Measurements from ENCODE around the gene PDLIM7.

PDLIM7 gene

GRCh38 chr5:177443144-177443983 lies 54.0 kb downstream of the PDLIM7 start:
- Histone ChIP-seq H3K27ac (ENCODE audit: low read depth in 2 of 2, low read length in 2 of 2) (no peak overlapping the region), H3K27me3 (ENCODE audit: control insufficient read depth in 2 of 2, insufficient read depth in 2 of 2, low read length in 2 of 2) (peaks cover 3 to 5% of the 10 kb centered on the region in 2 donors), H3K9me3 (ENCODE audit: control insufficient read depth in 2 of 2, low read length in 2 of 2) (no peaks in the 10 kb centered on the region), H3K36me3 (ENCODE audit: control insufficient read depth in 2 of 2, insufficient read depth in 2 of 2, low read length in 2 of 2) (peaks cover 5 to 16% of the 10 kb centered on the region in 2 donors), H3K9ac (ENCODE audit: low read depth in 1 of 2, low read length in 2 of 2) (no peak overlapping the region), H3K4me1 (ENCODE audit: control insufficient read depth in 2 of 2, insufficient read depth in 2 of 2, low read length in 2 of 2) (peaks cover 7 to 16% of the 10 kb centered on the region in 2 donors), H3K4me3 (ENCODE audit: low read length in 2 of 2) (no peak overlapping the region)

GRCh38 chr5:177442066-177442826 lies 55.2 kb downstream of the PDLIM7 start:
- no peak overlapping the region for H3K9ac ChIP-seq (ENCODE audit: low read depth in 1 of 2, low read length in 2 of 2)
- H3K36me3 ChIP-seq (ENCODE audit: control insufficient read depth in 2 of 2, insufficient read depth in 2 of 2, low read length in 2 of 2) = peaks cover 12 to 24% of the 10 kb centered on the region in 2 donors
- no peaks in the 10 kb centered on the region for H3K9me3 ChIP-seq (ENCODE audit: control insufficient read depth in 2 of 2, low read length in 2 of 2)
- peaks cover 7 to 8% of the 10 kb centered on the region in 2 donors for H3K4me1 ChIP-seq (ENCODE audit: control insufficient read depth in 2 of 2, insufficient read depth in 2 of 2, low read length in 2 of 2)
- no peak overlapping the region for H3K27ac ChIP-seq (ENCODE audit: low read depth in 2 of 2, low read length in 2 of 2)
- H3K4me3 ChIP-seq (ENCODE audit: low read length in 2 of 2) = no peak overlapping the region
- H3K27me3 ChIP-seq (ENCODE audit: control insufficient read depth in 2 of 2, insufficient read depth in 2 of 2, low read length in 2 of 2) = no peaks in the 10 kb centered on the region

- Histone ChIP-seq H3K9me3 (ENCODE audit: control insufficient read depth in 2 of 2, low read length in 2 of 2) (no peaks in the 10 kb centered on the region), H3K4me1 (ENCODE audit: control insufficient read depth in 2 of 2, insufficient read depth in 2 of 2, low read length in 2 of 2) (peaks cover 3 to 5% of the 10 kb centered on the region in 2 donors), H3K9ac (ENCODE audit: low read depth in 1 of 2, low read length in 2 of 2) (no peak overlapping the region), H3K36me3 (ENCODE audit: control insufficient read depth in 2 of 2, insufficient read depth in 2 of 2, low read length in 2 of 2) (peaks cover 17 to 32% of the 10 kb centered on the region in 2 donors), H3K4me3 (ENCODE audit: low read length in 2 of 2) (no peak overlapping the region), H3K27ac (ENCODE audit: low read depth in 2 of 2, low read length in 2 of 2) (no peak overlapping the region), H3K27me3 (ENCODE audit: control insufficient read depth in 2 of 2, insufficient read depth in 2 of 2, low read length in 2 of 2) (no peaks in the 10 kb centered on the region)
These were observed 56.2 kb downstream of the PDLIM7 start for GRCh38 chr5:177440990-177441780.

- H3K4me1 ChIP-seq (ENCODE audit: control insufficient read depth in 2 of 2, insufficient read depth in 2 of 2, low read length in 2 of 2) = peaks cover 0 to 3% of the 10 kb centered on the region in 2 donors
- no peaks in the 10 kb centered on the region for H3K27me3 ChIP-seq (ENCODE audit: control insufficient read depth in 2 of 2, insufficient read depth in 2 of 2, low read length in 2 of 2)
- peaks cover 23 to 39% of the 10 kb centered on the region in 2 donors for H3K36me3 ChIP-seq (ENCODE audit: control insufficient read depth in 2 of 2, insufficient read depth in 2 of 2, low read length in 2 of 2)
- H3K27ac ChIP-seq (ENCODE audit: low read depth in 2 of 2, low read length in 2 of 2) = no peak overlapping the region
- no peaks in the 10 kb centered on the region for H3K9me3 ChIP-seq (ENCODE audit: control insufficient read depth in 2 of 2, low read length in 2 of 2)
- H3K4me3 ChIP-seq (ENCODE audit: low read length in 2 of 2) = no peak overlapping the region
- no peak overlapping the region for H3K9ac ChIP-seq (ENCODE audit: low read depth in 1 of 2, low read length in 2 of 2)
These were observed 57.0 kb downstream of the PDLIM7 start for GRCh38 chr5:177440211-177440989.

- Histone ChIP-seq H3K9ac (ENCODE audit: low read depth in 1 of 2, low read length in 2 of 2) (no peak overlapping the region), H3K27ac (ENCODE audit: low read depth in 2 of 2, low read length in 2 of 2) (no peak overlapping the region), H3K4me3 (ENCODE audit: low read length in 2 of 2) (no peak overlapping the region), H3K36me3 (ENCODE audit: control insufficient read depth in 2 of 2, insufficient read depth in 2 of 2, low read length in 2 of 2) (peaks cover 31 to 47% of the 10 kb centered on the region in 2 donors), H3K27me3 (ENCODE audit: control insufficient read depth in 2 of 2, insufficient read depth in 2 of 2, low read length in 2 of 2) (no peaks in the 10 kb centered on the region), H3K4me1 (ENCODE audit: control insufficient read depth in 2 of 2, insufficient read depth in 2 of 2, low read length in 2 of 2) (no peaks in the 10 kb centered on the region), H3K9me3 (ENCODE audit: control insufficient read depth in 2 of 2, low read length in 2 of 2) (no peaks in the 10 kb centered on the region)
These were observed 57.8 kb downstream of the PDLIM7 start for GRCh38 chr5:177439518-177440053.

GRCh38 chr5:177438468-177438867 lies 58.9 kb downstream of the PDLIM7 start:
- Histone ChIP-seq H3K9ac (ENCODE audit: low read depth in 1 of 2, low read length in 2 of 2) (no peak overlapping the region), H3K27me3 (ENCODE audit: control insufficient read depth in 2 of 2, insufficient read depth in 2 of 2, low read length in 2 of 2) (no peaks in the 10 kb centered on the region), H3K4me1 (ENCODE audit: control insufficient read depth in 2 of 2, insufficient read depth in 2 of 2, low read length in 2 of 2) (peaks cover 0 to 3% of the 10 kb centered on the region in 2 donors), H3K4me3 (ENCODE audit: low read length in 2 of 2) (no peak overlapping the region), H3K36me3 (ENCODE audit: control insufficient read depth in 2 of 2, insufficient read depth in 2 of 2, low read length in 2 of 2) (peaks cover 42 to 57% of the 10 kb centered on the region in 2 donors), H3K27ac (ENCODE audit: low read depth in 2 of 2, low read length in 2 of 2) (no peak overlapping the region), H3K9me3 (ENCODE audit: control insufficient read depth in 2 of 2, low read length in 2 of 2) (no peaks in the 10 kb centered on the region)

GRCh38 chr5:177437623-177438022 lies 59.8 kb downstream of the PDLIM7 start:
- H3K27ac ChIP-seq (ENCODE audit: low read depth in 2 of 2, low read length in 2 of 2) = no peak overlapping the region
- H3K4me3 ChIP-seq (ENCODE audit: low read length in 2 of 2) = no peak overlapping the region
- peaks cover 0 to 9% of the 10 kb centered on the region in 2 donors for H3K4me1 ChIP-seq (ENCODE audit: control insufficient read depth in 2 of 2, insufficient read depth in 2 of 2, low read length in 2 of 2)
- H3K27me3 ChIP-seq (ENCODE audit: control insufficient read depth in 2 of 2, insufficient read depth in 2 of 2, low read length in 2 of 2) = no peaks in the 10 kb centered on the region
- H3K9ac ChIP-seq (ENCODE audit: low read depth in 1 of 2, low read length in 2 of 2) = no peak overlapping the region
- no peaks in the 10 kb centered on the region for H3K9me3 ChIP-seq (ENCODE audit: control insufficient read depth in 2 of 2, low read length in 2 of 2)
- H3K36me3 ChIP-seq (ENCODE audit: control insufficient read depth in 2 of 2, insufficient read depth in 2 of 2, low read length in 2 of 2) = peaks cover 49 to 64% of the 10 kb centered on the region in 2 donors

- Histone ChIP-seq H3K4me1 (ENCODE audit: control insufficient read depth in 2 of 2, insufficient read depth in 2 of 2, low read length in 2 of 2) (peaks cover 3 to 23% of the 10 kb centered on the region in 2 donors), H3K27ac (ENCODE audit: low read depth in 2 of 2, low read length in 2 of 2) (no peak overlapping the region), H3K4me3 (ENCODE audit: low read length in 2 of 2) (no peak overlapping the region), H3K9me3 (ENCODE audit: control insufficient read depth in 2 of 2, low read length in 2 of 2) (no peaks in the 10 kb centered on the region), H3K9ac (ENCODE audit: low read depth in 1 of 2, low read length in 2 of 2) (no peak overlapping the region), H3K27me3 (ENCODE audit: control insufficient read depth in 2 of 2, insufficient read depth in 2 of 2, low read length in 2 of 2) (no peaks in the 10 kb centered on the region), H3K36me3 (ENCODE audit: control insufficient read depth in 2 of 2, insufficient read depth in 2 of 2, low read length in 2 of 2) (peaks cover 54 to 66% of the 10 kb centered on the region in 2 donors)
These were observed 61.4 kb downstream of the PDLIM7 start for GRCh38 chr5:177435847-177436536.
